SIG-M5 treated with dmso at 0.1 percent for 504 hours (cell line): ENCODE results near the gene NAP1L5.

Source experiments
- DNase-seq: peaks from one replicate; lab custom pipeline; 2025; ENCODE audit not compliant: unreplicated experiment; lab: John Stamatoyannopoulos, UW

NAP1L5 gene, protein sequence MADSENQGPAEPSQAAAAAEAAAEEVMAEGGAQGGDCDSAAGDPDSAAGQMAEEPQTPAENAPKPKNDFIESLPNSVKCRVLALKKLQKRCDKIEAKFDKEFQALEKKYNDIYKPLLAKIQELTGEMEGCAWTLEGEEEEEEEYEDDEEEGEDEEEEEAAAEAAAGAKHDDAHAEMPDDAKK

GRCh38 chr4:88697588-88698329 is at the start of gene NAP1L5:
NAP1L5 (minus strand) TSS chr4:88697829; CDS start chr4:88697754, 75 bp downstream.
- peak; percentile 16 for DNase-seq

DNA sequence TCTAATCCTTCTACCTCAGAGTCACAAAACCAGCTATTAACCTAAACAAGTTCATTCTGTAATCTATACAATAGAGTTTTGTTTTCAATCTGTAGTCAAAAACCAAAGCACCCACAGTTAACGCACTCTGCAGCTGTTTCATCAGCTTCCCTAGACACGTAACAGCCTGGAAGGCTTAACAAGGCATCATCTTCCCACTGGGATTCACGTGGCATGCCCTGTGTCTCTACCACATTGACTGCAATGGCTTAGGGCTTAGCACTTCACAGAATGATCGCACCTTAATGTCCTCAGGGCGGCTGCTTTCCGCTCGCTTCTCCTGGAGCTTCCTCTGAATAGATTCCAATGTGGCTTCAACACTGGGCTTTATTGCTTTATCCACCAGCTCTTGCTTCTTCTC is 49.7 kb upstream of the NAP1L5 start:
- DNase-seq = no peak

DNA sequence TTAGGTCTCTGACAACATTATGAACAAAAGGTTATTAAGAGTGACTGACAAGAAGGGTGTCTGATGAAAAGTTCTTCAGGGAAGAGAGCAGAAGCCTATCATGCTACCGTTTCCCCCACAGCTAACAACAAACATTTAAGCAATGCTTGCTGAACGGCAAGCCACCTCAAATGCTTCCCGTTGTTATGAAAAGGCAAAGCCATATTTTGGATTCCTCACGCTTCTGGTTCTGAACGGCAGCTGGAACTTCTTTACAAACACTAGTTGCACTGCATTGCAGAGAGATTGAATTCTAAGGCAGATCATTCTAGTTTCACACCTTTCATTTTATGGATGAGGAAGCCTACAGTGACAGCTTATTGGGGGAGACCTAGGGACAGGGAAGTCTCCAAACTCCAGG is 48.6 kb upstream of the NAP1L5 start:
- DNase-seq = no peak

DNA sequence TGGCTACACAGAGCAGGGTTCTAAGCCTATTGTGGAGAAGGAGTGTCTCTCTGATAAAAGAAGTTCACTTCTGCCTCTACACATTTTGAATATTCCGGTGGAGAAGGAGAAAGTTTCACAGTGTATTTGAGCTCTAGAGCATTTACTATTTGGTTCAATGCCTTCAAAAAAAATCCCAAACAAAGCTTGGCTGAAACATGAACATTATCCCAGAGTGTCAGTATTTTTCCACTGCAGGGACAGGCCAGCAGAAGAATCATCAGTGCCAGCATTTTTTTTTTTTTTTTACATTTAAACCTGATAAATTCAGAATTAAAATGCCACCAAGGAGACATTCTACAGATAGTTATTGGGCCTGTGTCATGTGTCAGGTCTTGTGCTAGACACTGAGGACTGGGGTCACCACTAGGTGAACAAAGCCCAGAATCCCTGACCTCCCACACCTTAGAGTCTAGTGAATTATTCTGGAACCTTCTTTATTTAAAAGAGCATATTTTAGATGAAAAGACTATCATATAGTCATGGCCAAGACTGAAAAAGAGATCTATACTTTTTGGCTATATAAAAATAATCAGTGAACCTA is 48.0 kb upstream of the NAP1L5 start:
- DNase-seq = no peak

- no peak for DNase-seq
These were observed 47.5 kb upstream of the NAP1L5 start for GRCh38 chr4:88745175-88745574.

DNA sequence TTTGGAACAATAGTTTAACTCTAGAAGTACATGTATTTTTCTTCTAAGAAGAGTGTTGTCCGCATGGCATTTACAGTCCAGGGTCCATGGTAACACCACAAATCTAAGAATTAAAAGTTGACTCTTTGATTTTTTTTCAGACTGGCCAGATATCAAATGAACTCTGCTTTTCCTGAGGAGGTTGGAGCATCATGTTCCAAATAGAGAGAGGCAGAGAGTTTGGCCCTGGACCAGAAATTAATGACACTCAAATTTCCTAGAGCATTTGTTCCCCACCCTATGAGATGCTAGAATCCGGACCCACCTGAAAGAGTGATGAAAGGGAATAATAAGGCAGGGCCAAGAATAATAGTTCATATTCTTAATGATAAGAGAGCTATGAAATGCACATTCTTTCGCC is 47.0 kb upstream of the NAP1L5 start:
- no peak for DNase-seq

- no peak for DNase-seq
These were observed 46.1 kb upstream of the NAP1L5 start for GRCh38 chr4:88743696-88744095.

- DNase-seq = no peak
These were observed 44.9 kb upstream of the NAP1L5 start for GRCh38 chr4:88742561-88742960.

DNA sequence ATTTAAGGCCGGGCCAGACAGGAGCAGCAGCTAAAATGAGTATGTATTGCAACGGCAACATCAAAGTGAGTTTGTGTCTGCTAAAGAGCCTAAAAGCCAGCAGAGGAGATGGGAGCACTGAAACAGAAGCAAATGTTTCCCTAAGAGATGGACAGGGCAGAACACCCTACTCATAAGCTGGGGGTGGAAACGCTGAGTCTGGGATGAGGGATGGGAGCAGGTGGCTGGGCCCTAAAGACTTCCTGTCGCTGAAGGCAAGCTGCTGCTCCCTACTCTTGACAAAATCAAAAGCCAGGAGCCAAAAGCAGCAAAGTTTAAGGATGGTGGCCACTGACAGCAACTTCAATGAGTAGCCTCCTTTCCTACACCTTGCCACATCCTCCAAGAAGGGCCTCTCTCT is 40.6 kb upstream of the NAP1L5 start:
- DNase-seq = no peak

GRCh38 chr4:88737307-88737941 is 39.8 kb upstream of the NAP1L5 start:
- DNase-seq = no peak

DNA sequence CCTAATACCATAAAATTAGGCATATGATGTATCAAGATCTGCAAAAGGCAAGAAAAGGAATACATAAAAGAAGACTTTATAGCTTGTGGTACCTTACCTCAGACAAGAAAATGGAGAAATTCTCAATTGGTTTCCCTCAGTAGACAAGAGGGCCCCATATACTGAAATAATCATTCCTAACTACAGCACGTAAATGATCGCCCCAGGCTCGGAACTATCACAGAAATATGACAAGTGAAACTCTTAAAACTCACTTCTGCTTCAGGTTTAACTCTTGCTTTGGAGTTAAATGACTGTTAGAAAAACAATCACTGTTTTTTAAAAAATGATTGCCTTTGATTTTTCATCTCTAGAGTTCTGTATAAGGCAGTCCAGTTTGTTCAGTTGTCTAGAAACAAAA is 38.6 kb upstream of the NAP1L5 start:
- DNase-seq = no peak

- DNase-seq = no peak
These were observed 37.9 kb upstream of the NAP1L5 start for GRCh38 chr4:88735564-88735963.

GRCh38 chr4:88734403-88734949 is 36.8 kb upstream of the NAP1L5 start:
- no peak for DNase-seq

DNA sequence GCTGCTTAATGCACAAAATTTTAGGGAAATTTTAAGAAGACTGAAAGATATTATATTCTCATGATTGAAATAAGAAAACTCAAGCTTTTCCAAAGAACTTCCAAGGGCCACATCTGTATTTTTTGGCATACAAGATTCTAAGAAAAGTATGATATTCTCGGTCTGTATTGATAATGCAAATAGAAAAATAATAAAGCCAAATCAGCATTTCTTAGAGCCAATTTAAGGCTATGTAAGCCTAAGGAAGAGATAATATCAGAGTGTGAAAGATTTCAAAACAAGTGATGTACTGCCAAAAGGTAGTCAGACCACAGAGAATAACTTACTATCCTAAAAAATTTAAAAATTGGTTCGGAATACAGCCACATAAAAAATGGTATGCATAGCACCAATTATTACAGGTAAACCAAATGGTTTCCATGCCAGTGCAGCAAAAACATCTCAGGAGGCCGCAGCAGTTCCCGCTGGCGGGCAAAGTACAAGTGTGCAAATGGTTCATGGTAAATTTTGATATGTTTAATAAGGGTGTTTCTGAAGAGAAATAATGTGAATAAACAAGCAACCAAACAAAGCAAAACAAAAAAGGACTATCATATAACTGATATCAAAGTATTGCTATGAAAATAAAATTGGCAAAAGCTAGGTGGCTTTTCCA is 35.2 kb upstream of the NAP1L5 start:
- DNase-seq = no peak

DNA sequence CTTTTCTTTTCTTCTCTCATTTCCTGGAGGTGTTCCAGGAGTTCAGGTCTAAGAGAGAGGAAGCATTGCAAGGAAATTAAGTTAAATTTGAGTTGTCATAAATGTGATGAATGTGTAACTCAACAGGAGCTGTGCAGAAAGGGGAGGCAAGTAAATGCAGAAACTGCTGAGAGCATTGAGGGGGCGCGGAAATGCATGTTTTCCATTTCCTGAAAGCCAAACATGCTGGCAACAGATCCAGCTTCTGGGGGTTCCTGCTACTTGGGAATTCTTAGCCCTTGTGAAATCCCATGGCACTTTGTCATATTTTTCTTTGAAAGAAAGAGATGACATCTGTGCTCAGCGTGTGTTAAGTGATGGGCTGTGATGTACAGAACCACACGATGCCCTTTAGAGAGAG is 33.8 kb upstream of the NAP1L5 start:
- no peak for DNase-seq

GRCh38 chr4:88730811-88731210 is 33.2 kb upstream of the NAP1L5 start:
- no peak for DNase-seq

DNA sequence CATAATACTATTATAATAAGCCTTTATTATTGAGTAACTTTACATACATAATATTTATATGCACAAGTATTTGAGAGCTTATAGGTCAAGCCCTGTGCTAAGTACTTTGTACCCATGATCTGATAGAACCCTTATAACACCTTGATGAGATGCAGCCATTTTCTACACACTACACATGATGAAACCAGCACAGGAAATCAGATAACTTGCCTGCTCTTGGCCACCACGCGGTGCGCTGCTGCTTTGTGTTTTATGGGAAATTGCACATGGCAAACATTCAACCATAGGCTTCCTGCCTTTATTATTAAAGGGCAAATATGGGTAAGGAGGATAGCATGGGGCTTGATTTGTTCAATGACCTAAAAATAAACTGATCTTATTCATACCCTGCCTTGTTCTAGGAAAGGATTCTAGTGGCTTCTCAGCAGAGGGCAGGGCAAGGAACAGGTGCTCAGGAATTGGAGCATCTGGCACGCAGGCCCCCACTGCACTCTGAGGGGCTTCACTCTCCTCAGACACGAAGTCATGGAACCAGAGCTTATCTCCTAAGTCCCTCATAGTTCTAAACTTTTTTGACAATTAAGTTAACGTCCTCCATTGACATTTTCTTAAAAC is 31.6 kb upstream of the NAP1L5 start:
- DNase-seq = no peak

DNA sequence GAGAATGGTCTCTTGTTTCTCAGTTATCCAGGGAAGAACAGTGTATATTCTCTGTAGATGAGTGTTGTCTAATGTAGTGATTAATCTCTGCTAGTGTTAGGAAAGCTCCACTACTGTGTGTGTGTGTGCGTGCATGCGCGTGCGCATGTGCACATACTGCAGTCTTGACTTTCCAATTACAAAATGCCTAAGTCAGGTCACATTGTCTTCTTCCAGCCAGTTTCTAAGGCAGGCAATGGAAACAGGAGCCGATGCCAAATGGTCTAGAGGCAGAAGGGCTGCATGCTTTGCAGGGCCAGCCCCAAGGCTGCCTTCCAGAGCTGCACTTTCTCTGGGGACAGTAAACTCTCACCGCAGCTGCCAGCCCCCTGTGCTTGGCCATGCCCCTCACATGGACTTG is 30.5 kb upstream of the NAP1L5 start:
- no peak for DNase-seq

DNA sequence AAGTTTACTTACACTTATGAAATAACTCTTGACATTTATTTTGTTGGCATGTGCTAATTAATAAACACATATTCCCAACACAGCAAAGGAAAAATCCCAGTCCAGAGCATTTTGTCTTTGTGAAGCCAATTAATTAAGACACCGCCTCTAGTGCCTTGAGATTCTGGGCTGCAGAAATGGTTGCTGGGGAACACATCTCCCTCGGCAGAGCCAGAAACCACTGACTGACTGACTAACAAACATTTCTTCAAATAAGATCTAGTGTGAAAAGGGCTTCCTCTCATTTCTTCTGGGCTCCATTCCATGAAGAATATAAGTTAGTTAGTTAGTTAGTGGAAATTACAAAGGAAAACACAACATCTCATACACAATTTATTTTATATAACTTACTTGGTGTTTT is 28.4 kb upstream of the NAP1L5 start:
- DNase-seq = no peak

- DNase-seq = no peak
These were observed 27.5 kb upstream of the NAP1L5 start for GRCh38 chr4:88725143-88725542.

DNA sequence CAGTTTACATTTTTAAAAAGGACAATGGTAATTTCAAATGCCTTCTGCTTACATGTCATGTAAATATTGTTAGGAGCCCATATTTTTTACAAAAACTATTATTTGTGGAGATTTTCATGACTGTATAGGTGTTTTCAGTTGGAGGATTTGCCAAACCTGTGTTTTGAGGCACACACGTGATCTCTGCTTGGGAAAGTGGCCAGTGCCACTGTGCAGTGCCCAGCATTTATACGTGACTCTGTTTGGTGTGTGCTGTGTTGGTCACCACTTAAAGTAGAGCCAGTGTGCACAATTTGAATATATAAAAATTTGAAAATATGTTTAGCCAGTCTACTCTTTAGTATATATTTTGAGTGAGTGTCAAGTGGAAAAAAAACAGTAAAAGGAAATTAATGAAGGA is 26.8 kb upstream of the NAP1L5 start:
- no peak for DNase-seq
